ENCODE measurements around the gene TSSK3. TPM values are rescaled to one million over a fixed set of nuclear protein-coding genes. Genes with fewer than 3 reads are reported as not detected.

TSSK3 gene
- total and polyA plus RNA-seq, 9 of the 15 experiments (the other 6 are each of a cell fraction or from before 2014, with no cell fraction given), result 0.27 to 2.8 (median 1.9) TPM

DNA sequence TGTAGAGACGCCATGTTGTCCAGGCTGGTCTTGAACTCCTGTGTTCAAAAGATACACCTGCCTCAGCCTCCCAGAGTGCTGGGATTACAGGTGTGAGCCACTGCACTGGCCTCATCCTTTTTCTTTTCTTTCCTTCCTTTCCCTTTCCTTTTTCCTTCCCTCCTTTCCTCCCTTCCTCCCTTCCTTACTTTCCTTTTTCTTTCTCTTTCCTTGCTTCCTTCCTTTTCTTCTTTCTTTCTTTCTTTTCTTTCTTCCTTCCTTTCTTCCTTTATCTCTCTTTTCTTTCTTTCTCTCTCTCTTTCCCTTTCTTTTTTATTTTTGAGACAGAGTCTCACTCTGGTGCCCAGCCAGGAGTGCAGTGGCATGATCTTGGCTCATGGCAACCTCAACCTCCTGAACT is 5.9 kb upstream of the TSSK3 start (continued):
- TF ChIP-seq, protein P1, sequence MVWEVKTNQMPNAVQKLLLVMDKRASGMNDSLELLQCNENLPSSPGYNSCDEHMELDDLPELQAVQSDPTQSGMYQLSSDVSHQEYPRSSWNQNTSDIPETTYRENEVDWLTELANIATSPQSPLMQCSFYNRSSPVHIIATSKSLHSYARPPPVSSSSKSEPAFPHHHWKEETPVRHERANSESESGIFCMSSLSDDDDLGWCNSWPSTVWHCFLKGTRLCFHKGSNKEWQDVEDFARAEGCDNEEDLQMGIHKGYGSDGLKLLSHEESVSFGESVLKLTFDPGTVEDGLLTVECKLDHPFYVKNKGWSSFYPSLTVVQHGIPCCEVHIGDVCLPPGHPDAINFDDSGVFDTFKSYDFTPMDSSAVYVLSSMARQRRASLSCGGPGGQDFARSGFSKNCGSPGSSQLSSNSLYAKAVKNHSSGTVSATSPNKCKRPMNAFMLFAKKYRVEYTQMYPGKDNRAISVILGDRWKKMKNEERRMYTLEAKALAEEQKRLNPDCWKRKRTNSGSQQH (CRISPR knock-in tag; IDR thresholded peaks at IDR 0.05), result 0 out of 2 replicates have a peak, but pooled peaks have one; percentile 58
- TF ChIP-seq, protein P2, sequence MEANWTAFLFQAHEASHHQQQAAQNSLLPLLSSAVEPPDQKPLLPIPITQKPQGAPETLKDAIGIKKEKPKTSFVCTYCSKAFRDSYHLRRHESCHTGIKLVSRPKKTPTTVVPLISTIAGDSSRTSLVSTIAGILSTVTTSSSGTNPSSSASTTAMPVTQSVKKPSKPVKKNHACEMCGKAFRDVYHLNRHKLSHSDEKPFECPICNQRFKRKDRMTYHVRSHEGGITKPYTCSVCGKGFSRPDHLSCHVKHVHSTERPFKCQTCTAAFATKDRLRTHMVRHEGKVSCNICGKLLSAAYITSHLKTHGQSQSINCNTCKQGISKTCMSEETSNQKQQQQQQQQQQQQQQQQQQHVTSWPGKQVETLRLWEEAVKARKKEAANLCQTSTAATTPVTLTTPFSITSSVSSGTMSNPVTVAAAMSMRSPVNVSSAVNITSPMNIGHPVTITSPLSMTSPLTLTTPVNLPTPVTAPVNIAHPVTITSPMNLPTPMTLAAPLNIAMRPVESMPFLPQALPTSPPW (CRISPR knock-in tag; IDR thresholded peaks at IDR 0.05), result no peak
- TF ChIP-seq, protein P3, sequence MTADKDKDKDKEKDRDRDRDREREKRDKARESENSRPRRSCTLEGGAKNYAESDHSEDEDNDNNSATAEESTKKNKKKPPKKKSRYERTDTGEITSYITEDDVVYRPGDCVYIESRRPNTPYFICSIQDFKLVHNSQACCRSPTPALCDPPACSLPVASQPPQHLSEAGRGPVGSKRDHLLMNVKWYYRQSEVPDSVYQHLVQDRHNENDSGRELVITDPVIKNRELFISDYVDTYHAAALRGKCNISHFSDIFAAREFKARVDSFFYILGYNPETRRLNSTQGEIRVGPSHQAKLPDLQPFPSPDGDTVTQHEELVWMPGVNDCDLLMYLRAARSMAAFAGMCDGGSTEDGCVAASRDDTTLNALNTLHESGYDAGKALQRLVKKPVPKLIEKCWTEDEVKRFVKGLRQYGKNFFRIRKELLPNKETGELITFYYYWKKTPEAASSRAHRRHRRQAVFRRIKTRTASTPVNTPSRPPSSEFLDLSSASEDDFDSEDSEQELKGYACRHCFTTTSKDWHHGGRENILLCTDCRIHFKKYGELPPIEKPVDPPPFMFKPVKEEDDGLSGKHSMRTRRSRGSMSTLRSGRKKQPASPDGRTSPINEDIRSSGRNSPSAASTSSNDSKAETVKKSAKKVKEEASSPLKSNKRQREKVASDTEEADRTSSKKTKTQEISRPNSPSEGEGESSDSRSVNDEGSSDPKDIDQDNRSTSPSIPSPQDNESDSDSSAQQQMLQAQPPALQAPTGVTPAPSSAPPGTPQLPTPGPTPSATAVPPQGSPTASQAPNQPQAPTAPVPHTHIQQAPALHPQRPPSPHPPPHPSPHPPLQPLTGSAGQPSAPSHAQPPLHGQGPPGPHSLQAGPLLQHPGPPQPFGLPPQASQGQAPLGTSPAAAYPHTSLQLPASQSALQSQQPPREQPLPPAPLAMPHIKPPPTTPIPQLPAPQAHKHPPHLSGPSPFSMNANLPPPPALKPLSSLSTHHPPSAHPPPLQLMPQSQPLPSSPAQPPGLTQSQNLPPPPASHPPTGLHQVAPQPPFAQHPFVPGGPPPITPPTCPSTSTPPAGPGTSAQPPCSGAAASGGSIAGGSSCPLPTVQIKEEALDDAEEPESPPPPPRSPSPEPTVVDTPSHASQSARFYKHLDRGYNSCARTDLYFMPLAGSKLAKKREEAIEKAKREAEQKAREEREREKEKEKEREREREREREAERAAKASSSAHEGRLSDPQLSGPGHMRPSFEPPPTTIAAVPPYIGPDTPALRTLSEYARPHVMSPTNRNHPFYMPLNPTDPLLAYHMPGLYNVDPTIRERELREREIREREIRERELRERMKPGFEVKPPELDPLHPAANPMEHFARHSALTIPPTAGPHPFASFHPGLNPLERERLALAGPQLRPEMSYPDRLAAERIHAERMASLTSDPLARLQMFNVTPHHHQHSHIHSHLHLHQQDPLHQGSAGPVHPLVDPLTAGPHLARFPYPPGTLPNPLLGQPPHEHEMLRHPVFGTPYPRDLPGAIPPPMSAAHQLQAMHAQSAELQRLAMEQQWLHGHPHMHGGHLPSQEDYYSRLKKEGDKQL (CRISPR knock-in tag; IDR thresholded peaks at IDR 0.05; ENCODE audit: borderline replicate concordance), result no peak
- TF ChIP-seq, protein P4, sequence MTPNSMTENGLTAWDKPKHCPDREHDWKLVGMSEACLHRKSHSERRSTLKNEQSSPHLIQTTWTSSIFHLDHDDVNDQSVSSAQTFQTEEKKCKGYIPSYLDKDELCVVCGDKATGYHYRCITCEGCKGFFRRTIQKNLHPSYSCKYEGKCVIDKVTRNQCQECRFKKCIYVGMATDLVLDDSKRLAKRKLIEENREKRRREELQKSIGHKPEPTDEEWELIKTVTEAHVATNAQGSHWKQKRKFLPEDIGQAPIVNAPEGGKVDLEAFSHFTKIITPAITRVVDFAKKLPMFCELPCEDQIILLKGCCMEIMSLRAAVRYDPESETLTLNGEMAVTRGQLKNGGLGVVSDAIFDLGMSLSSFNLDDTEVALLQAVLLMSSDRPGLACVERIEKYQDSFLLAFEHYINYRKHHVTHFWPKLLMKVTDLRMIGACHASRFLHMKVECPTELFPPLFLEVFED (CRISPR knock-in tag; conservative IDR thresholded peaks at IDR 0.05), result peak; percentile 77
- TF ChIP-seq ZNF212 (CRISPR knock-in tag; IDR thresholded peaks at IDR 0.05) (no peak), ZNF778 (CRISPR knock-in tag; IDR thresholded peaks at IDR 0.05) (no peak), ZBTB17 (CRISPR knock-in tag; IDR thresholded peaks at IDR 0.05) (no peak), SMARCA5 (IDR thresholded peaks at IDR 0.05) (no peak), PHB2 (IDR thresholded peaks at IDR 0.05; ENCODE audit: low read depth) (0 out of 2 replicates have a peak, but pooled peaks have one; percentile 15)
